Measurements from ENCODE around the gene BAIAP2L1.

DNA sequence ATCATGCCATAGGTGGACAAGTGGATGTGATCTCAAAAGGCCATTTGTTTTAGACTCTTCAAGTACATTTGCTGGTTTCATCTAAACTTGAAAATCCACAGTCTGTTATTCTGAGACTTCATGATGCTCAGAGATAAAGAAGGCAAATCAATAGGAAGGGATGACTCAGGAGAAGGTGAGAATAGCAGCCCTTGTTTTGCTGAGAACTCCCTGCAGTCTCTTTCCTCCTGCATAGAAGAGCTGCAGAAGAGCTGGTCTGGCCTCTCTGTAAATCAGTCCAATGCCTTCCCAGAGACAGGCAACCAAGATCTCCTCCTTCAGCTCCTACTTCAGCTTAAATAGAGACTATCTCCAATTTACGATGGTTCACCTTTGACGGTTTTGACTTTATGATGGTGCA lies 4.0 kb upstream of the BAIAP2L1 start:
- TF ChIP-seq KDM1A (IDR thresholded peaks at IDR 0.05) (no peak), STAT5A (IDR thresholded peaks at IDR 0.05; ENCODE audit: borderline replicate concordance, low read length) (no peak), NONO (IDR thresholded peaks at IDR 0.05; ENCODE audit: low read depth in 2 of 2, low read length in 1 of 2) (no peak), CHD1 (IDR thresholded peaks at IDR 0.05; ENCODE audit: low read length) (no peak), TARDBP (IDR thresholded peaks at IDR 0.05) (no peak), MYBL2 (IDR thresholded peaks at IDR 0.05; ENCODE audit: low read depth) (no peak), MYBL2 (CRISPR knock-in tag; IDR thresholded peaks at IDR 0.05; ENCODE audit: borderline replicate concordance) (no peak), NFE2L1 (tag; IDR thresholded peaks at IDR 0.05; ENCODE audit: borderline replicate concordance, low read depth) (no peak), ZKSCAN8 (CRISPR knock-in tag; IDR thresholded peaks at IDR 0.05) (no peak), CTCF (IDR thresholded peaks at IDR 0.05 in 2 of 3, conservative IDR thresholded peaks at IDR 0.05 in 1 of 3; ENCODE audit: insufficient read depth in 2 of 3, low read depth in 1 of 3, low read length in 3 of 3) (no peak), ZHX1 (conservative IDR thresholded peaks at IDR 0.05; ENCODE audit: low read length) (no peak), ZNF639 (CRISPR knock-in tag; conservative IDR thresholded peaks at IDR 0.05 in 1 of 2, IDR thresholded peaks at IDR 0.05 in 1 of 2) (no peak), KLF10 (CRISPR knock-in tag; IDR thresholded peaks at IDR 0.05) (no peak), EP300 (IDR thresholded peaks at IDR 0.05; ENCODE audit: low read length) (no peak)
